ENCODE measurements around the gene CSF3.
A peak's percentile ranks its signal among the peaks of the same experiment; 100 is the strongest.

CSF3 gene, protein sequence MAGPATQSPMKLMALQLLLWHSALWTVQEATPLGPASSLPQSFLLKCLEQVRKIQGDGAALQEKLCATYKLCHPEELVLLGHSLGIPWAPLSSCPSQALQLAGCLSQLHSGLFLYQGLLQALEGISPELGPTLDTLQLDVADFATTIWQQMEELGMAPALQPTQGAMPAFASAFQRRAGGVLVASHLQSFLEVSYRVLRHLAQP

GRCh38 chr17:40015005-40015997, at the start of gene CSF3:
Gene CSF3 (plus strand): TSS chr17:40015440. CDS start chr17:40015475, 35 bp downstream.
- no peak for DNase-seq (ENCODE audit: low read depth)

- DNase-seq (ENCODE audit: low read depth), result no peak
These were observed 48.5 kb upstream of the CSF3 start for GRCh38 chr17:39966771-39967170.

DNA sequence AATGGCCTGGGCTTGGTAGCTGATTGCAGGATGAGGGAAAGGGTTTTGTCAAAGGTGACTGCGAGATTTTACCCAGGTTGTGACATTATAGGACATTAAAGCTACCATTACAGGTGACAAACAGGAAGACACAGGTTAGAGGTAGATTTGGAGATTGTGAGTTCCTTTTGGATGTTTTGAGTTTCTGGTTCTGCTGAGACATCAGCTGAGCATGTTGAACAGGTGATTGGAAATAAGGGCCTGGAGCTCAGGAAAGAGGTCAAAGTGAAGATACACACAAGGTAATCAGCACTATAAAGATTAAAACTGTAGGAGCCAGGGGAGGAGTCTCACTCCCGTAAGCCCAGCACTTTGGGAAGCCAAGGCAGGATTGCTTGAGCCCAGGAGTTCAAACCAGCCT, 46.5 kb upstream of the CSF3 start:
- DNase-seq (ENCODE audit: low read depth), result no peak

DNA sequence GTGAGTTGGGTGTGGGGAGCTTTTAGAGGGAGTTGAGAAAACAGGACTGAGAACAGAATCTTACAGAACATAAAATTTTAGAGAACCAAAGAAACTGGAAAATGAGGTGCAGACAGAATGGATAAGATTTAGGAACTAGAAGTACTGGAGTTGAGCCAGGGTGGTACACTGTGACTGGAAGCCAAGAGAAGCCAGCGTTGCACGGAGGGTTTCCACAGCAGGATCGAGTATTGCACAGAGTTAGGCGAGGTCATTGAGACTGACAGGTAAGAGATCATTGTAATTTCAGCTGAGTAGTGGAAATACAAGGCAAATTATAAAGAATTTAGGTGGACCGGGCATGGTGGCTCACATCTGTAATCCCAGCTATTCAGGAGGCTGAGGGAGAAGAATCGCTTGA, 45.9 kb upstream of the CSF3 start:
- no peak for DNase-seq (ENCODE audit: low read depth)

GRCh38 chr17:39970157-39970692, 45.0 kb upstream of the CSF3 start:
- no peak for DNase-seq (ENCODE audit: low read depth)

DNA sequence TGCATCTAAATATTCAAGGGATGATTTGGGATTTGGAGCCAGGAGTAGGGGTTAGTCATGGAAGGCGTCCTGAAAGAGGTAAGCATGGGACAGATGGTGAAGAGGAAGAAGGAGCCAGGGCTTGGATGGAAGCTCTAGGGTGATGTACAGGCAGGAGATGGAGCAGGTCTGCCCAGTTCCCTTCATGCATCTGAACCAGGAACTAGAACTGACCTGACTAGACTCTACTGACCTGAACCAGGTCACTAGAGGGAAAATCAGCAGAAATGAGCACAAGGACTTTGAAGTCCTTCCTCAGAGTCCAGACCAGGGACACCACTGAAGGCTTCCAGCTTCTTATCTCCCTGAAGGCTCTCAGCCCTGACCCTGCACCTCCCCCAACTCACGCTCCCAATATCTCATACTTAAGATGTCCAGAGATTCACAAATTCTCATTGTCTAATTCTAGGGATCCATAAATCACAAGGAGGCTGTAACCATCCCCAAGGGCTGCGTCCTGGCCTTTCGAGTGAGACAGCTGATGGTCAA, 44.1 kb upstream of the CSF3 start:
- no peak for DNase-seq (ENCODE audit: low read depth)

GRCh38 chr17:39972271-39972670, 43.0 kb upstream of the CSF3 start:
- DNase-seq (ENCODE audit: low read depth), result no peak

GRCh38 chr17:39973496-39973895, 41.7 kb upstream of the CSF3 start:
- DNase-seq (ENCODE audit: low read depth), result no peak

DNA sequence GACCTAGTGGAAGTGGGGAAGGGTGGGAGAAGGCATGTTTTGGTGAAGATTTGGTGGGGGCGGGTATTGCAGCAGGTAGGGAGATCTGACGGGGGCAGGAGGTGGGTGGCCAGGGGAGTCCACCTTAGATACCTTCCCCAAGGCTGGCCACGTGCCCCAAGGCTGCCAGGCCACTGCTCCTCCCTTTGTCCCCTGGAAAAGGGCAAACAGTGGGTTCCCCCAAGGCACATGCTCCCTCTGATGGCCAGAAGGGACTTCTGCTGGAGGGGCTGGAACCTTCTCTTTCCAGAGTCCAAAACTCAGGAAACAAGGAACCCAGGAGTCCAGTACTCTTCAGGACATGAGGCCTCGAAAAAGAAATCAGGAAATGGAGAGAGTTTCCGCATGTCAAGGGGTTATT, 40.8 kb upstream of the CSF3 start:
- DNase-seq (ENCODE audit: low read depth), result no peak

DNA sequence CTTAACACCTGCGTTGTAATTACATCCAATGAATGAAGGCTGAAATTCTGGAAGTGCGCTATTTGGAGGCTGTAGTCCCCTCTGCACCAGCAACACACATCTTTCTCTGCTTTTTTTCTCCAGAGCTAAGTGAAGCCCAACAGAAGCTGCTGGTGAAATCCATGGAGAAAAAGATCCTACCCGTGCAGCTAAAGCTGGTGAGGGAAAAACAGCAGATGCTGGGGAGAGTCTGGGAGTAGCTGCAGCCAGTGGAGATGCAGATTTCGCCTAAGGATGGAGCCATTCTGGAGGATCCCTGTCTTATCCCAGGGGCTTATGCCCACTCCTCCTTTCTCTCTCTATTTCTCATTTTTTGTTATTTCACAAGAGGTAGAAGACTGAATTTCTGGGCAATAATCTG, 39.4 kb upstream of the CSF3 start:
- no peak for DNase-seq (ENCODE audit: low read depth)

GRCh38 chr17:39979016-39979670, 36.1 kb upstream of the CSF3 start:
- no peak for DNase-seq (ENCODE audit: low read depth)

GRCh38 chr17:39979893-39980350, 35.3 kb upstream of the CSF3 start:
- DNase-seq (ENCODE audit: low read depth), result no peak

GRCh38 chr17:39980351-39981206, 34.7 kb upstream of the CSF3 start, which contains the start of gene PSMD3:
Gene PSMD3 (plus strand): TSS chr17:39980807. CDS start chr17:39980971, 164 bp downstream.
- DNase-seq (ENCODE audit: low read depth), result peak; percentile 99

GRCh38 chr17:39981207-39981741, 34.0 kb upstream of the CSF3 start:
- DNase-seq (ENCODE audit: low read depth), result no peak

DNA sequence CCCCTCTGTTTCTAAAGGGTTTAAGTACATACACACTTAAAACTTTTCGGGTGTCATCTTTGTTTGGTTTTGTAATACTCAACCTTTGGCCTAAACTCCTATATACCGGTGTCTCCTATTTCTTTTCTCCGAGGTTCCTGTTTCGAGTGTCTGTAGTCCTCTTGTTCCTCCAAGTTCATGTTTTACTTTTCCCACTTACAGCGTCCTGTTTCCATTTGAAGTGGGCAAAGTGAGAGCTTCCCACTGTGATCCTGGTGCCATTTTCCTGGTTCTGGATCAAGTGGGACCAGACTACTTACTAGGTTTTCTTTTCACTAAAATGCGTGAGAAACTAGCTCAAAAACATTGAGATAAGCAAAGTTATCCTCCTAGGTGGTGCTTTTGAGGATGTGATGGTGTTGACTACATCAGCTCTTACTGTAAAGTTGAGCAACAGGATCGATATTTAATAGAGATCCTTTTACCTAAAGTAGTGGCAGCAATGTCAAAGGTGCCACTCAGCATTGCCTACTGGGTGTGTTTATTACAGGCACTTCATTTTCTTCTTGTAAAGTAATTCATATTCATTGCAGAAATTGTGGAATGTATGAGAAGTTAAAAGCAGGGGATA, 33.4 kb upstream of the CSF3 start:
- DNase-seq (ENCODE audit: low read depth), result no peak

GRCh38 chr17:39988206-39988810, 26.9 kb upstream of the CSF3 start:
- DNase-seq (ENCODE audit: low read depth), result no peak

DNA sequence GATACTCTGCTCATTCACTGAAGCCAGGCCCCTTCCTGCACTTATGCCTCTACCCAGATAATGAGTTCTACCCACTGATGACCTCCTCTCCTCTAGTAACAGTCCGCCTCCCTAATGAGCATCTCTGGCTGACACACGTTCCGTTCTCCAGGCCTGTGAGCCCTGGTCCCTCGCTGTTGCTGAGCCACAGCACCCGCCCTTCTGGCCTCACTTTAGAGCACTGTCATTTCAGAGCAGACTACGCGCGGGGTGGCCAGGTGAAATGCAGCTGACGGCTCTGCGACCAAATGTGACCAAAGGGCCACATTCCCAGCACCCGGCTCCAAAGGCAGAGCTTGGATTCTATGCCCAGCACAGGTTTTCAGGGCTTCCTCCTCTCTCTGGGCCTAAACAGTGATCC, 20.8 kb upstream of the CSF3 start:
- DNase-seq (ENCODE audit: low read depth), result no peak

GRCh38 chr17:39995438-39995837, 19.8 kb upstream of the CSF3 start:
- no peak for DNase-seq (ENCODE audit: low read depth)

DNA sequence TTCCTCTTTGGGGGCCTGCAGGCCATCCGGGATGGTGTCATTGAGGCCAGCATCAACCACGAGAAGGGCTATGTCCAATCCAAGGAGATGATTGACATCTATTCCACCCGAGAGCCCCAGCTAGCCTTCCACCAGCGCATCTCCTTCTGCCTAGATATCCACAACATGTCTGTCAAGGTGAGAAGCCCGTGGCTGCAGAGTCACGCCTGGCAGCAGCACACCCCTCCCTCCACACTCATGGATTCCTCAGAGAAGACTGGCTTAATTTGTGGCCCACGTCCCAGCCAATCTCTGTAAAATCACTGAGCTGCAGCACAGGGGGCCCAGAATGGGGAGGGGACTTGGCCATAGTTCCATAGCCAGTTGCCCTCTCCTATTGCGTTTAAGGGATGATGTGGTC, 19.1 kb upstream of the CSF3 start:
- no peak for DNase-seq (ENCODE audit: low read depth)

DNA sequence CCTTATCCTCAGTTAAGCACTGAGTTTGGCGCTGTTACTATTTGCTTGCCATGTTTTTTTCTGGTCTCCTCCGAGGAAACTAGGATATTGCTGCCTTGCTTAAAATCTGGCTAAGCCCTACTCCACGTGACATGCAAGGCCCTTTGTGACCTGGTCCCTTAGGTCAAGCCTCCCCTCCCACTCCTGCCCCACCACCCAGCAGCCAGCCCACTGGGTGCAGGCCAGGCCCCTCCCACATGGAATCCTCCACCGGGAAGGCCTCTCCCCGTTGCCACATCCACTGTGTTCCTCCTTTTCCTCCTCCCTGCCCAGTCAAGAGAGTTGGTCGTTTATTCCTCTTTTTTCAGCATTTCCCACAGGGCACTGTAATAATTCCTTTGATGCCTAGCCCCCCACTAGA, 18.4 kb upstream of the CSF3 start:
- no peak for DNase-seq (ENCODE audit: low read depth)

Measured in fibroblast of the conjunctiva (primary cell).